Lung microvascular endothelial cell (primary cell): ENCODE results near the gene STAMBPL1. TPM values are rescaled to one million over a fixed set of nuclear protein-coding genes. Genes with fewer than 3 reads are reported as not detected.

Source experiments
- DNase-seq, 2 donors: peaks; one replicate each; pipeline versions ENCODE4 v3.0.0 to v3.0.0-alpha.2; 2010; ENCODE audit warnings: low read depth in 2 of 2
- total RNA-seq: library from RNA; depleted of rRNA; stranded (reverse); fragments of >200 nt; gene quantifications from 2 replicates; pipeline ENCODE4 v1.2.1, GENCODE V29; 2014

Gene STAMBPL1
- total RNA-seq, 1 donor from 2014 or later: 1.2 TPM

GRCh38 chr10:88949051-88949450 lies 69.0 kb downstream of the STAMBPL1 start:
- no peak for DNase-seq

- peak in 1 of 2 donors; percentile 16 for DNase-seq
These were observed 70.1 kb downstream of the STAMBPL1 start for GRCh38 chr10:88949912-88950837.

- no peak for DNase-seq
These were observed 72.6 kb downstream of the STAMBPL1 start, which contains the start of gene ACTA2 for GRCh38 chr10:88952647-88953111. ACTA2 (minus strand) TSS chr10:88952773; CDS start chr10:88948930, 3,843 bp downstream.

- no peak for DNase-seq
These were observed 73.6 kb downstream of the STAMBPL1 start for GRCh38 chr10:88953662-88954061.

GRCh38 chr10:88954458-88955083 lies 74.5 kb downstream of the STAMBPL1 start:
- no peak for DNase-seq

- DNase-seq: no peak
These were observed 77.3 kb downstream of the STAMBPL1 start for GRCh38 chr10:88957381-88957780.

GRCh38 chr10:88958721-88959120 lies 78.7 kb downstream of the STAMBPL1 start:
- no peak for DNase-seq

- DNase-seq: no peak
These were observed 80.8 kb downstream of the STAMBPL1 start for GRCh38 chr10:88960802-88961201.

GRCh38 chr10:88961266-88961665 lies 81.2 kb downstream of the STAMBPL1 start:
- no peak for DNase-seq

- DNase-seq: no peak
These were observed 82.3 kb downstream of the STAMBPL1 start for GRCh38 chr10:88962336-88962735.

- DNase-seq: no peak
These were observed 83.3 kb downstream of the STAMBPL1 start for GRCh38 chr10:88963318-88963717.

- DNase-seq: no peak
These were observed 84.3 kb downstream of the STAMBPL1 start for GRCh38 chr10:88964360-88964759.

GRCh38 chr10:88964869-88965415 lies 84.9 kb downstream of the STAMBPL1 start:
- DNase-seq: no peak

- DNase-seq: no peak
These were observed 86.8 kb downstream of the STAMBPL1 start for GRCh38 chr10:88966797-88967196.

GRCh38 chr10:88968391-88968790 lies 88.3 kb downstream of the STAMBPL1 start:
- DNase-seq: no peak

- no peak for DNase-seq
These were observed 91.4 kb downstream of the STAMBPL1 start for GRCh38 chr10:88971221-88972061.

Other genes starting within 250 kb of the STAMBPL1 start
- not detected in 2 replicates for gene LIPF, start 215.8 kb upstream of the STAMBPL1 start, total RNA-seq
- not detected in 2 replicates for gene LIPK, start 174.0 kb upstream of the STAMBPL1 start, total RNA-seq
- gene LIPN, start 120.2 kb upstream of the STAMBPL1 start, total RNA-seq: not detected in 2 replicates
- gene LIPM, start 77.5 kb upstream of the STAMBPL1 start, total RNA-seq: not detected in 2 replicates
- not detected in 2 replicates for gene ANKRD22, start 28.4 kb upstream of the STAMBPL1 start, total RNA-seq
- gene ACTA2, start 72.5 kb downstream of the STAMBPL1 start, total RNA-seq: 3.2 and 12.0 TPM in 2 replicates
- 2.4 and 10.7 TPM in 2 replicates for gene FAS, start 110.6 kb downstream of the STAMBPL1 start, total RNA-seq